Amygdala (tissue), 56 donors: Measurements from ENCODE around the gene MOSMO.
"Not testable (repeated sequence)": the region's sequence is repeated elsewhere in the genome, so short reads cannot be mapped to it uniquely, and the experiment has no call there.

ENCODE experiments used
- DNase-seq, 56 donors: peaks; one replicate each; lab custom pipeline; 2025; lab: John Stamatoyannopoulos, UW

The MOSMO gene

GRCh38 chr16:22034503-22034902 is 26.6 kb downstream of the MOSMO start:
- no peak for DNase-seq

GRCh38 chr16:22035153-22035552 is 27.2 kb downstream of the MOSMO start:
- DNase-seq: no peak

GRCh38 chr16:22043882-22044281 is 36.0 kb downstream of the MOSMO start:
- DNase-seq: not testable (repeated sequence)

GRCh38 chr16:22045888-22046287 is 38.0 kb downstream of the MOSMO start:
- not testable (repeated sequence) for DNase-seq

GRCh38 chr16:22050963-22051362 is 43.1 kb downstream of the MOSMO start:
- DNase-seq: no peak

GRCh38 chr16:22052980-22053379 is 45.1 kb downstream of the MOSMO start:
- no peak for DNase-seq

- DNase-seq: no peak
Observed at GRCh38 chr16:22053921-22054341, 46.0 kb downstream of the MOSMO start.

- no peak for DNase-seq
Observed at GRCh38 chr16:22054847-22055590, 47.1 kb downstream of the MOSMO start.

GRCh38 chr16:22055881-22056280 is 48.0 kb downstream of the MOSMO start:
- no peak for DNase-seq

GRCh38 chr16:22063888-22064467 is 56.1 kb downstream of the MOSMO start:
- no peak for DNase-seq

GRCh38 chr16:22065252-22065651 is 57.3 kb downstream of the MOSMO start:
- DNase-seq: no peak

GRCh38 chr16:22070361-22071330 is 62.7 kb downstream of the MOSMO start:
- peak in 1 of 56 donors; percentile 9 for DNase-seq

- DNase-seq: no peak
Observed at GRCh38 chr16:22071331-22071910, 63.5 kb downstream of the MOSMO start.

GRCh38 chr16:22073350-22073749 is 65.4 kb downstream of the MOSMO start:
- no peak for DNase-seq

GRCh38 chr16:22075043-22075757 is 67.3 kb downstream of the MOSMO start:
- no peak for DNase-seq

- no peak for DNase-seq
Observed at GRCh38 chr16:22075776-22076175, 67.9 kb downstream of the MOSMO start.

- DNase-seq: peak in 30 of 56 donors; percentile 1 to 80 (median 20)
Observed at GRCh38 chr16:22077700-22078313, 69.9 kb downstream of the MOSMO start.

GRCh38 chr16:22078656-22079055 is 70.7 kb downstream of the MOSMO start:
- DNase-seq: no peak

GRCh38 chr16:22081050-22081449 is 73.1 kb downstream of the MOSMO start:
- DNase-seq: no peak

- DNase-seq: no peak
Observed at GRCh38 chr16:22086440-22086839, 78.5 kb downstream of the MOSMO start.
